ENCODE results near the gene TP53TG5. TPM values are rescaled to one million over a fixed set of nuclear protein-coding genes. Genes with fewer than 3 reads are reported as not detected.

The TP53TG5 gene
- total RNA-seq, 1 donor from 2014 or later: not detected

DNA sequence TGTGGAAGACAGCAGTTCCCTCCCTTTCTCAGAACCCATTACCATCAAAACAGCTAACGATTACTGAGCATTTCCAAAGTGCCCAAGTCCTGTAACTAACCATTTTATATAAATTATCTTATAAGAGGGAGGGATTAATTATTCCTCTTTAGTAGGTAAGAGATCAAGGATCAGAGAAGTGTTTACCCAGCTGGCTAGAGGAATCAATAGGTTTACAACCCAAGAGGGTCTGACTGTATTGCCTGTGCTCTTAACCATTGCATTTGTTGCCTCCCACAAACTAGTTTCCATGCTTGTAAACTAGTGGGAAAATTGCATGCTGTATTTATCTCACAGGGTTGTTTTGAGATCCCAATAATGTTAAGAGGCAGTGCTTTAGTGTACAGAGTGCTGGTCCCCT lies 26.3 kb upstream of the TP53TG5 start:
- H3K27me3 ChIP-seq: peaks cover 56% of the 10 kb centered on the region
- no peak overlapping the region for H3K4me2 ChIP-seq
- no peaks in the 10 kb centered on the region for H3K79me2 ChIP-seq (ENCODE audit: low read depth)
- no peak for TF ChIP-seq EZH2phosphoT487 (IDR thresholded peaks at IDR 0.05)
- no peak overlapping the region for H3K27ac ChIP-seq
- H3K27me3 Mint-ChIP-seq (ENCODE audit: insufficient read depth, low read depth): peaks cover 10% of the 10 kb centered on the region
- peaks cover 25% of the 10 kb centered on the region for H3K9me3 Mint-ChIP-seq
- H3K4me3 Mint-ChIP-seq: peak overlapping the region; percentile 75
- no peaks in the 10 kb centered on the region for H3K4me1 ChIP-seq
- peaks cover 8% of the 10 kb centered on the region for H3F3A ChIP-seq (ENCODE audit: low read depth)
- no peak overlapping the region for H3K4me3 ChIP-seq
- peaks cover 11% of the 10 kb centered on the region for H3K4me1 Mint-ChIP-seq
- H3K9me3 ChIP-seq (ENCODE audit: low read depth): no peaks in the 10 kb centered on the region
- H3K27ac Mint-ChIP-seq: no peak overlapping the region
- no peaks in the 10 kb centered on the region for H3K36me3 ChIP-seq
- no peak overlapping the region for H3K9ac ChIP-seq
- H2AFZ ChIP-seq (replicated peaks): no peak overlapping the region
- no peaks in the 10 kb centered on the region for H4K20me1 ChIP-seq (ENCODE audit: low read depth)
- DNase-seq (ENCODE audit: low spot score): no peak
- H3K36me3 Mint-ChIP-seq: peaks cover 17% of the 10 kb centered on the region

DNA sequence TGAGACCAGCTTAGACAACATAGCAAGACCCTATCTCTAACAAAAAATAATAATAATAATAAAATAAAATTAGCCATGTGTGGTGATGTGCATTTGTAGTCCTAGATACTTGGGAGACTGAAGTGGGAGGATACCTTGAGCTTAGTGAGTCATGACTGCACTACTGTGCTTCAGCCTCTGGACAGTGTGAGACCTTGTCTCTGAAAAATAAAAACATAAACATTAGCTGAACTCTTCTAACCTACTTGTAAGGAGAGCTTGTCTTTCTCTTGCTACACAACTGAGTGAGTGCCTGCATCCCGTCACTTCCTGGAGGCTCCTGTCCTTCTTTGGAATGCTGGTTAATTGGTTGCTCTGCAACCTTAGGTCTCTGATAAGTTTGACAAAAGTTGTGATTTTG lies 24.8 kb upstream of the TP53TG5 start:
- H3K9me3 ChIP-seq (ENCODE audit: low read depth): no peaks in the 10 kb centered on the region
- peaks cover 51% of the 10 kb centered on the region for H3K27me3 ChIP-seq
- no peak for DNase-seq (ENCODE audit: low spot score)
- no peak overlapping the region for H3K4me2 ChIP-seq
- H3K27ac Mint-ChIP-seq: no peak overlapping the region
- no peak overlapping the region for H2AFZ ChIP-seq (replicated peaks)
- H3K4me1 Mint-ChIP-seq: peaks cover 10% of the 10 kb centered on the region
- TF ChIP-seq, protein P1, sequence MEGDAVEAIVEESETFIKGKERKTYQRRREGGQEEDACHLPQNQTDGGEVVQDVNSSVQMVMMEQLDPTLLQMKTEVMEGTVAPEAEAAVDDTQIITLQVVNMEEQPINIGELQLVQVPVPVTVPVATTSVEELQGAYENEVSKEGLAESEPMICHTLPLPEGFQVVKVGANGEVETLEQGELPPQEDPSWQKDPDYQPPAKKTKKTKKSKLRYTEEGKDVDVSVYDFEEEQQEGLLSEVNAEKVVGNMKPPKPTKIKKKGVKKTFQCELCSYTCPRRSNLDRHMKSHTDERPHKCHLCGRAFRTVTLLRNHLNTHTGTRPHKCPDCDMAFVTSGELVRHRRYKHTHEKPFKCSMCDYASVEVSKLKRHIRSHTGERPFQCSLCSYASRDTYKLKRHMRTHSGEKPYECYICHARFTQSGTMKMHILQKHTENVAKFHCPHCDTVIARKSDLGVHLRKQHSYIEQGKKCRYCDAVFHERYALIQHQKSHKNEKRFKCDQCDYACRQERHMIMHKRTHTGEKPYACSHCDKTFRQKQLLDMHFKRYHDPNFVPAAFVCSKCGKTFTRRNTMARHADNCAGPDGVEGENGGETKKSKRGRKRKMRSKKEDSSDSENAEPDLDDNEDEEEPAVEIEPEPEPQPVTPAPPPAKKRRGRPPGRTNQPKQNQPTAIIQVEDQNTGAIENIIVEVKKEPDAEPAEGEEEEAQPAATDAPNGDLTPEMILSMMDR (IDR thresholded peaks at IDR 0.05): no peak
- no peak for TF ChIP-seq EZH2phosphoT487 (IDR thresholded peaks at IDR 0.05)
- TF ChIP-seq EZH2 (IDR thresholded peaks at IDR 0.05): no peak
- no peaks in the 10 kb centered on the region for H4K20me1 ChIP-seq (ENCODE audit: low read depth)
- no peak overlapping the region for H3K4me3 Mint-ChIP-seq
- H3K4me3 ChIP-seq: no peak overlapping the region
- peaks cover 17% of the 10 kb centered on the region for H3K36me3 Mint-ChIP-seq
- no peaks in the 10 kb centered on the region for H3K79me2 ChIP-seq (ENCODE audit: low read depth)
- H3K4me1 ChIP-seq: no peaks in the 10 kb centered on the region
- H3F3A ChIP-seq (ENCODE audit: low read depth): peaks cover 8% of the 10 kb centered on the region
- H3K27ac ChIP-seq: no peak overlapping the region
- H3K9me3 Mint-ChIP-seq: peaks cover 28% of the 10 kb centered on the region
- H3K36me3 ChIP-seq: no peaks in the 10 kb centered on the region
- no peak overlapping the region for H3K9ac ChIP-seq
- peaks cover 10% of the 10 kb centered on the region for H3K27me3 Mint-ChIP-seq (ENCODE audit: insufficient read depth, low read depth)

DNA sequence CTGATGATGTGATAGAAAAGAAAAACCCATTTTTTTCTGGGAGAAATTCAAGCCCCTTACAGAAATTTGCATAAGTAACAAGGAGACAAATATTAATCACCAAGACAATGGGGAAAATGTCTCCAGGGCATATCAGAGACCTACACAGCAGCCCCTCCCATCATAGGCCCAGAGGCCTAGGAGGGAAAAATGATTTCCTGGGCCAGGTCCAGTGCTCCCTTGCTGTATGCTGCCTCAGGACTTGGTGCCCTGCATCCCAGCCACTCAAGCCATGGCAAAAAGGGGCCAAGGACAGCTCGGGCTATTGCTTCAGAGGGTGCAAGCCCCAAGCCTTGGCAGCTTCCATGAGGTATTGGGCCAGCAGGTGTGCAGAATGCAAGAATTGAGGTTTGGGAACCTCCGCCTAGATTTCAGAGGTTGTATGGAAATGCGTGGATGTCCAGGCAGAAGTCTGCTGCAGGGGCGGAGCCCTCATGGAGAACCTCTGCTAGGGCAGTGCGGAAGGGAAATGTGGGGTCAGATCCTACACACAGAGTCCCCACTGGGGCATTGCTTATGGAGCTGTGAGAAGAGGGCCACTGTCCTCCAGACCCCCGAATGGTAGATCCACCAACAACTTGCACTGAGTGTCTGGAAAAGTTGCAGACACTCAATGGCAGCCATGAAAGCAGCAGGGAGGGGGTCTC lies 22.4 kb upstream of the TP53TG5 start:
- no peak for DNase-seq (ENCODE audit: low spot score)
- no peak overlapping the region for H3K27ac ChIP-seq
- H3K27ac Mint-ChIP-seq: no peak overlapping the region
- peaks cover 28% of the 10 kb centered on the region for H3K9me3 Mint-ChIP-seq
- H3K4me1 Mint-ChIP-seq: peaks cover 2% of the 10 kb centered on the region
- H2AFZ ChIP-seq (replicated peaks): no peak overlapping the region
- H3K4me3 ChIP-seq: no peak overlapping the region
- H3K4me1 ChIP-seq: no peaks in the 10 kb centered on the region
- H3K79me2 ChIP-seq (ENCODE audit: low read depth): no peaks in the 10 kb centered on the region
- no peak overlapping the region for H3K4me2 ChIP-seq
- H3K27me3 ChIP-seq: peaks cover 27% of the 10 kb centered on the region
- H3K36me3 Mint-ChIP-seq: peaks cover 17% of the 10 kb centered on the region
- H3F3A ChIP-seq (ENCODE audit: low read depth): peaks cover 2% of the 10 kb centered on the region
- H3K4me3 Mint-ChIP-seq: no peak overlapping the region
- H3K27me3 Mint-ChIP-seq (ENCODE audit: insufficient read depth, low read depth): peaks cover 8% of the 10 kb centered on the region
- H3K9me3 ChIP-seq (ENCODE audit: low read depth): no peaks in the 10 kb centered on the region
- H3K36me3 ChIP-seq: no peaks in the 10 kb centered on the region
- no peak overlapping the region for H3K9ac ChIP-seq
- no peaks in the 10 kb centered on the region for H4K20me1 ChIP-seq (ENCODE audit: low read depth)
- TF ChIP-seq EZH2 (IDR thresholded peaks at IDR 0.05) (no peak), EZH2phosphoT487 (IDR thresholded peaks at IDR 0.05) (no peak)
- TF ChIP-seq, protein P1 (IDR thresholded peaks at IDR 0.05): no peak

DNA sequence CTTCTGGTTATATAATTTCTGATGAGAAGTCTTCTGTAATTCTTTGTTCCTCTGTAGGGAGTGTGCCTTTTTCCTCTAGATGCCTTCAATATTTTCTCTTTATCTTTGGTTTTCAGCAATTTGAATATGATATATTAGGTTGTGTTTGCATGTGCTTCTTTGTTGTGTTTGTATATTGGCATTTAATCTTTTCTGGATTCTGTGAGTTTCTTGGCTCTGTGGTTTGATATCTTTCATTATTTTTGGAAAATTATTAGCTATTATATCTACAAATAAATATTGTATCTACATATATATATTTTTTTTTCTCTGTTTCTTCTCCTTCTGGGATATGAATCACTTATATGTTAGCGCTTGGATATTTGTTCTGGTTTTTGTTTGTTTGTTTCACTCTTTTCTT lies 20.9 kb upstream of the TP53TG5 start:
- Histone ChIP-seq H3K4me1 (no peaks in the 10 kb centered on the region), H3K27ac (no peak overlapping the region), H4K20me1 (ENCODE audit: low read depth) (no peaks in the 10 kb centered on the region), H3K79me2 (ENCODE audit: low read depth) (no peaks in the 10 kb centered on the region), H3F3A (ENCODE audit: low read depth) (no peaks in the 10 kb centered on the region), H3K9me3 (ENCODE audit: low read depth) (no peaks in the 10 kb centered on the region), H3K36me3 (no peaks in the 10 kb centered on the region), H3K9ac (no peak overlapping the region), H3K4me2 (no peak overlapping the region), H3K4me3 (no peak overlapping the region), H2AFZ (replicated peaks) (no peak overlapping the region), H3K27me3 (peaks cover 12% of the 10 kb centered on the region)
- Mint-ChIP-seq H3K4me3 (no peak overlapping the region), H3K9me3 (peaks cover 28% of the 10 kb centered on the region), H3K36me3 (peaks cover 17% of the 10 kb centered on the region), H3K27me3 (ENCODE audit: insufficient read depth, low read depth) (peaks cover 4% of the 10 kb centered on the region), H3K4me1 (no peaks in the 10 kb centered on the region), H3K27ac (no peak overlapping the region)
- DNase-seq (ENCODE audit: low spot score): no peak
- TF ChIP-seq EZH2phosphoT487 (IDR thresholded peaks at IDR 0.05) (no peak), EZH2 (IDR thresholded peaks at IDR 0.05) (no peak)
- TF ChIP-seq, protein P1 (IDR thresholded peaks at IDR 0.05): no peak
